CD4-positive, alpha-beta T cell treated with Interleukin-4 for 1 hour (primary cell): ENCODE measurements around the gene CDRT15L2.
"Not testable (repeated sequence)": the region's sequence is repeated elsewhere in the genome, so short reads cannot be mapped to it uniquely, and the experiment has no call there.

ENCODE experiments used
- DNase-seq, 2 donors: peaks; one replicate each; pipeline ENCODE4 v3.0.0-alpha.2; 2020 to 2022

Gene CDRT15L2

GRCh38 chr17:20579424-20579823 lies at the start of gene CDRT15L2:
Gene CDRT15L2, plus strand, starts transcription at chr17:20579724. Its CDS starts 20 bp downstream, at chr17:20579744.
- not testable (repeated sequence) for DNase-seq

- DNase-seq: not testable (repeated sequence)
Observed at GRCh38 chr17:20530104-20530503, 49.4 kb upstream of the CDRT15L2 start.

- not testable (repeated sequence) for DNase-seq
Observed at GRCh38 chr17:20532544-20533090, 46.9 kb upstream of the CDRT15L2 start.

- not testable (repeated sequence) for DNase-seq
Observed at GRCh38 chr17:20533206-20533605, 46.3 kb upstream of the CDRT15L2 start.

- DNase-seq: not testable (repeated sequence)
Observed at GRCh38 chr17:20534711-20535550, 44.6 kb upstream of the CDRT15L2 start.

- DNase-seq: not testable (repeated sequence)
Observed at GRCh38 chr17:20540414-20540813, 39.1 kb upstream of the CDRT15L2 start.

- DNase-seq: not testable (repeated sequence)
Observed at GRCh38 chr17:20540865-20541264, 38.7 kb upstream of the CDRT15L2 start.

GRCh38 chr17:20541853-20542546 lies 37.5 kb upstream of the CDRT15L2 start:
- DNase-seq: not testable (repeated sequence)

- not testable (repeated sequence) for DNase-seq
Observed at GRCh38 chr17:20547923-20548322, 31.6 kb upstream of the CDRT15L2 start.

- DNase-seq: not testable (repeated sequence)
Observed at GRCh38 chr17:20552920-20553319, 26.6 kb upstream of the CDRT15L2 start.

GRCh38 chr17:20554728-20555127 lies 24.8 kb upstream of the CDRT15L2 start:
- not testable (repeated sequence) for DNase-seq

GRCh38 chr17:20555135-20556010 lies 24.2 kb upstream of the CDRT15L2 start:
- DNase-seq: not testable (repeated sequence)

- DNase-seq: not testable (repeated sequence)
Observed at GRCh38 chr17:20558096-20558495, 21.4 kb upstream of the CDRT15L2 start.

GRCh38 chr17:20559018-20559417 lies 20.5 kb upstream of the CDRT15L2 start:
- not testable (repeated sequence) for DNase-seq

GRCh38 chr17:20562587-20562986 lies 16.9 kb upstream of the CDRT15L2 start:
- DNase-seq: no peak

- not testable (repeated sequence) for DNase-seq
Observed at GRCh38 chr17:20565245-20565644, 14.3 kb upstream of the CDRT15L2 start.

GRCh38 chr17:20565711-20566110 lies 13.8 kb upstream of the CDRT15L2 start:
- DNase-seq: no peak

- DNase-seq: not testable (repeated sequence)
Observed at GRCh38 chr17:20566736-20567135, 12.8 kb upstream of the CDRT15L2 start.

GRCh38 chr17:20567421-20567820 lies 12.1 kb upstream of the CDRT15L2 start:
- DNase-seq: not testable (repeated sequence)

GRCh38 chr17:20568604-20569003 lies 10.9 kb upstream of the CDRT15L2 start:
- DNase-seq: not testable (repeated sequence)

GRCh38 chr17:20571653-20572052 lies 7.9 kb upstream of the CDRT15L2 start:
- DNase-seq: not testable (repeated sequence)

GRCh38 chr17:20573216-20573615 lies 6.3 kb upstream of the CDRT15L2 start:
- not testable (repeated sequence) for DNase-seq
